Eye (tissue), 1 donor: ENCODE measurements around the gene PTPMT1.
"Not testable (repeated sequence)": the region's sequence is repeated elsewhere in the genome, so short reads cannot be mapped to it uniquely, and the experiment has no call there.

Experiments
- DNase-seq: peaks from one replicate; pipeline ENCODE4 v3.0.0-alpha.2; 2015

The PTPMT1 gene

GRCh38 chr11:47565340-47566148 is at the start of gene PTPMT1:
Gene PTPMT1 (plus strand): TSS chr11:47565599. CDS start chr11:47565623, 24 bp downstream.
- peak; percentile 81 for DNase-seq

- no peak for DNase-seq
These were observed 49.2 kb upstream of the PTPMT1 start for GRCh38 chr11:47516155-47516554.

- DNase-seq, result no peak
These were observed 48.2 kb upstream of the PTPMT1 start for GRCh38 chr11:47516984-47517853.

DNA sequence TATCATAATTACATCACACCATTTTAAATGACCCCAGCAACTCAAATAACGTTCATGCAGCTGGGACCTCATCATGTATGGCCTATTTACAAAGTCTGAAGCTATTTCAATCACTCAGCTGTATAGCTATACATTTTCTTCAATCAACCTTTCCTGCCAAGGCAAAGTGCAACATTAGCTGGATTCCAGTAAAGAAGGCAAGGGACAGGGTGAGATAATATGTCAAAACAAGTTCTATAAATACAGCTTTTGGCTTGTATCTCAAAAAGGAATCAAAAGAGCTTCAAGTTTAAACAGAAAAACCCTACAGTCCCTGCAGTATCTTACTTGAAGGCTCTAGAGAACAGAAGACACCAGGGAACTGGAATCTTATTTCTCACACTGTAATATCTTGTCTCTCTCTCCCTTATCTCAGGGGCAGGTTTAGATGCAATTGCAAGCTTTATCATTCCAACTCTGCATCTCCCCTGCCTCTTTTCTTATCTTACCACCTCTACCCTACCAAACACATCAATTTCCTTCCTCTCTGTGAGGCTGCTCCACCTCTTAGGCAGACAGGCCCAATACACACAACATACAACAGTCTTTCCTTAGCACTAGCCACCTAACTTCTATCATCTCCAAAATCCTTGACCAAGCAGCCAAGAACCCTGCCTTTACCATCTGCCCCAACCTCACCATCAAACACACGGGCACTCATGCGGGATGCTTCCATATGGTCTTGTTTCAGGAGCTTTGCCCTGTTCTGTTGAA is 47.0 kb upstream of the PTPMT1 start:
- no peak for DNase-seq

GRCh38 chr11:47523490-47524225 is 41.7 kb upstream of the PTPMT1 start:
- peak; percentile 67 for DNase-seq

DNA sequence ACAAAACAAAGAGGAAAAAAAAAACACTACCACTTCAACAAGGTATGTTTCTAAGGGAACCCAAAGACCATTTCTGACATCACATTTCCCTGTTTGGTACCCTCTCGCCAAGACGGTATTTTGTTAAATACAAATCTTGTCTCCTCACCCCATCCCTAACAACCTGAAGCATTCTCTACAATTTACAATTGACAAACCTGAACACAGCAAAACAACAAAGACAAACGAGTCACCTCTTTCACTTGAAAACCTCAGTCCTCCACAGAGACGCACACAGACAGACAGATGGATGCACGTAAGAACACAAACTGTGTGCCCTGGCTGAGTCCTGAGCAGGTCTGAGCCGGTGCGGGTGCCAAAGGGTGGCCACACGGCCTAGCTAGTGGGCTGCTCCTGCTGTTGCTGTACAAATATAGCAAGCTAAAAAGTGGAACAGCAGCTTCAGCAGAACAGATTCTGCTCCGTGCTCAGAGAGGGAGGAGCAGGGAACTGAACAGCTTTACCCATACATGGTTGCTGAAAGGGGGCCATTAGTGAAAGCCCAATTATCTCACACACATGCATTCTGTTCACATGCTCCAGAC is 41.0 kb upstream of the PTPMT1 start:
- peak; percentile 45 for DNase-seq

- DNase-seq, result not testable (repeated sequence)
These were observed 39.4 kb upstream of the PTPMT1 start for GRCh38 chr11:47526032-47526431.

DNA sequence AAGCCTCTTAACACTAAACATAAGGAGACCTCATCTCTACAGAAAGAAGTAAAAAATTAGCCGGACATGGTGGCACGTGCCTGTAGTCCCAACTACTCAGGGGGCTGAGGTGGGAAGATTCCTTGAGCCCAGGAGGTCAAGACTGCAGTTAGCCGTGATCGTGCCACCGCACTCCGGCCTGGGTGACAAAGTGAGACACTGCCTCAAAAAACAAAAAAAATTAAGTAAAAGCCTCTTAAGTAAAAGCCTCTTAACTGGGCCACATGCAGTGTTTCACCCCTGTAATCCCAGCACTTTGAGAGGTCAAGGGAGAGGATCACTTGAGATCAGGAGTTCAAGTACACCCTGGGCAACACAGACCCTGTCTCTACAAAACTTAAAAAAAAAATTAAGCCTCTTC is 38.2 kb upstream of the PTPMT1 start:
- DNase-seq, result no peak

- DNase-seq, result no peak
These were observed 35.4 kb upstream of the PTPMT1 start for GRCh38 chr11:47529951-47530350.

DNA sequence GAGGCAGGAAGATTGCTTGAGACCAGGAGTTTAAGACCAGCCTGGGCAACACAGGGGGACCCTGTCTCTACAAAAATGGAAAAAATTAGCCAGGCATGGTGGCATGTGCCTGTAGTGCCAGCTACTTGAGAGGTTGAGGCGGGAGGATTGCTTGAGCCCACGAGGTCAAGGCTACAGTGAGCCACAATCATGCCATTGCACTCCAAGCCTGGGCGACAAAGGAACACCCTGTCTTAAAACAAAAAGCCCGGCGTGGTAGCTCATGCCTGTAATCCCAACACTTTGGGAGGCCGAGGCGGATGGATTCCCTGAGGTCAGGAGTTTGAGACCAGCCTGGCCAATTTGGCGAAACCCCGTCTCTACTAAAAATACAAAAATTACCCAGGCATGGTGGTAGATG is 34.7 kb upstream of the PTPMT1 start:
- not testable (repeated sequence) for DNase-seq

DNA sequence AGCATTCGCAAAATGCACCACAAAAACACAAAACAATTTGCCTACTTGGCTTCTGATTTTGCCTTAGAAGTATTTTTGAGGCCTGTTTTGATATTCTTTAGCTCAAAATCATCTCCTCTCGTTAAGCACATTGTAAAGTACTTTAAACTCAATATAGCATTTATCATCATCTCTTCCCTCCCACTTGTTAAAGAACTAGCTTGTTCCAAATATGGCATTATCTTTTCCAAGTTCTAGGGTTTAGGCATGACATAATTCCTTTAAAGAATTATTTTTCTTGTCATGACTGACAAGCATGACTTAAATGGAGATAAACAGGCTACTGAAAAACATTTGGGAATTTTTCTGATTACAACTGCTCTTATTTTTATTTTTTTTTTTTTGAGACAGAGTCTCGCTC is 33.7 kb upstream of the PTPMT1 start:
- DNase-seq, result no peak

DNA sequence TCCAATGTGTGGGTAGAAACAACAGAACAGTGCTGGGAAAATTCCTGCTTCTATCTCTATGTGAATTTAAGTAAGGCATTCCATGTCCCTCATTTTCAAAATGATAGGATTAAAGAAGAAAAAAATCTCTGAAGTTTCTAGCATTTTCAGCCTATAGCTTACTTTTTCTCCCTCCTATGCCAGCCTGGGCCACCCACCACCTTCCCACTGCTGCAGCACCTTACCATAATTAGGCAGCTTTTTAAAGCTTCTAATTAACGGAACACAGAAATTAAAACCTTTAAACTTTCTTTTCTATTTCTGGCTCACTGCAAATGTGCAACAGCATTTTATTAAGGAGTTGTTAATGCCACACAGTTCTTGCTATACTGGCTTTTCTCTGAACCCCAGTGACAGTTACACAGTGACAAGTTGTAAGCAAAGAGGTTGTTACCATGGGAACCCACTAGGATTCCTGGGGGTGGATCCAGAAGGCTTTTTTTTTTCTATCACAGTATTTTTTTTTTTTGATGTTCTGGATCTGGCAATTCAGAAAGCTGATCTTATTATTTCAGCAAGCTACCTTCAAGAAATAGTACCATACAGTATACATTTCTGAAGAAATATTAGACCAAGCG is 32.7 kb upstream of the PTPMT1 start:
- DNase-seq, result peak; percentile 69

GRCh38 chr11:47533690-47534151 is 31.7 kb upstream of the PTPMT1 start:
- DNase-seq, result no peak

GRCh38 chr11:47534704-47535251 is 30.6 kb upstream of the PTPMT1 start:
- DNase-seq, result no peak

GRCh38 chr11:47536915-47537314 is 28.5 kb upstream of the PTPMT1 start:
- no peak for DNase-seq

GRCh38 chr11:47538741-47539565 is 26.4 kb upstream of the PTPMT1 start:
- DNase-seq, result peak; percentile 35

GRCh38 chr11:47539681-47540039 is 25.7 kb upstream of the PTPMT1 start:
- no peak for DNase-seq

DNA sequence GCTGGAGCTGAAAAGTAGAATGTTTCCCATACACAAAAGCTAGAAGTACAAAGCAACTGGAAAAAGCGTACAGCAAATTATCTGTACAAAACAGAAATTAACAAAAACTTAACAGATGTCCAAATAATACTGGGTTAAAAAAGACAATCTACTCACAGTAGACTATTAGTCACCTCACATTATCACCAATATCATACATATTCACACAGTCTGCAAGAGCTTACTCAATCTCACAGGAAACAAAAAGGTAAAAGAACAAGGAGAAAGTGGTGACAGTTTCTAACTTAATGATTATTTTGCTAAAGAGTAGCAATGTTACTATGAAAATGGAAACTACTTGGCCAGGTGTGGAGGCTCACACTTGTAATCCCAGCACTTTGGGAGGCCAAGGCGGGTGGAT is 24.3 kb upstream of the PTPMT1 start:
- DNase-seq, result no peak

DNA sequence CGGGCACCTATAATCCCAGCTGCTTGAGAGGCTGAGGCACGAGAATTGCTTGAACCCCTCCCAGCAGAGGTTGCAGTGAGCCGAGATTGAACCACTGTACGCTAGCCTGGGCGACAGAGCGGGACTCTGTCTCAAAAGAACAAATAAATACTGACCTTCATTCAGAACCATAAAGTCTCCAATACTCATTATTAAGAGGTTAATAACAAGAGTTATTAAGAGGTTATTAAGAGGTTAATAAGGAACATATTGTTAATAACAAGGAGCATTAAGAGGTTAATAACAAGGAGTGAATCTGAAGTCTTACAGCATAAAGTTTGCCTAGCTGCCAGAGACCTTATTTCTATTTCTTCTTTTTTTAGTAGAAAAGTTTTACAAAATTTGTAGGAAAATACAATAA is 20.1 kb upstream of the PTPMT1 start:
- DNase-seq, result no peak

DNA sequence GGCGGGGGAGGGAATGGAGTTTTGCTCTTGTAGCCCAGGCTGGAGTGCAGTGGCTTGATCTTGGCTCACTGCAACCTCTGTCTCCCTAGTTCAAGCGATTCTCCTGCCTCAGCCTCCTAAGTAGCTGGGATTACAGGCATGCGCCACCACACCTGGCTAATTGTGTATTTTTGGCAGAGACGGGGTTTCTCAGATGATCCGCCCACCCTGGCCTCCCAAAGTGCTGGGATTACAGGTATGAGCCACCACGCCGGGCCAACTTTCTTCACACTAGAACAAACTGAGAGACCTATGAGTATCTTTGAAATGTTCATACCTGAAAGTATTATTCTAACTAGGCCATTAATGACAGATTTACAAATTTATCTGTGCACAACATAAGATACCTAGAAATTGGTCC is 19.1 kb upstream of the PTPMT1 start:
- DNase-seq, result not testable (repeated sequence)
